ENCODE measurements around the gene USP17L13.
"Not testable (repeated sequence)": the region's sequence is repeated elsewhere in the genome, so short reads cannot be mapped to it uniquely, and the experiment has no call there.

DNA sequence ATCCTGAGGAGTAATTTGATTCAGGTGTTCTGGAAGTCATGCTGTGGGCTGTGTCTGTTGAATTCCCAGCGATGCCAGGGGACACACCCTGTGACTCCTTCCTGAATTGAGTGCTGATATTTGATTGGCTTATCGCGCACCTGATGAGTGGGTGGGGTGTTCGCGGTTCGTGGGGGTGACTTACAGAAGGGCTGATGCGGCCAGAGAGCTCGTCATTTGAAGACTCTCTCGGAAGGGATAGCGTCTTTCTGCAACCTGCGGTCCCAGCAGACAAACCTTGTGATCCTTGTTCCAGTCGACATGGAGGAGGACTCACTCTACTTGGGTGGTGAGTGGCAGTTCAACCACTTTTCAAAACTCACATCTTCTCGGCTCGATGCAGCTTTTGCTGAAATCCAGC lies at the start of gene USP17L13:
- not testable (repeated sequence) for TF ChIP-seq POLR2AphosphoS5 (IDR thresholded peaks at IDR 0.05; ENCODE audit: borderline replicate concordance, low read depth, low read length); EZH2 (IDR thresholded peaks at IDR 0.05); FOXP2 (optimal IDR thresholded peaks at IDR 0.05; ENCODE audit: control extremely low read depth, extremely low read length, insufficient read depth)
